WERI-Rb-1 (cell line): ENCODE data around the gene CHL1.

Experiments used
- DNase-seq: peaks from one replicate; pipeline ENCODE4 v3.0.0-alpha.2; 2020
- H3K27ac ChIP-seq: fragments of 250-450 bp; sonication (Bioruptor Pico); 2 replicates; pipeline ENCODE4 v1.5.1; 2020; ENCODE audit warnings: mild to moderate bottlenecking, moderate library complexity
- H3K27me3 ChIP-seq: fragments of 250-450 bp; sonication (Bioruptor Pico); 2 replicates; pipeline ENCODE4 v1.5.1; 2021; ENCODE audit warnings: mild to moderate bottlenecking, low read depth, moderate library complexity; ENCODE audit not compliant: insufficient read depth, severe bottlenecking
- H3K36me3 ChIP-seq: fragments of 250-450 bp; sonication (Bioruptor Pico); 2 replicates; pipeline ENCODE4 v1.5.1; 2020; ENCODE audit warnings: mild to moderate bottlenecking, moderate library complexity
- H3K4me3 ChIP-seq: 2 replicates; pipeline ENCODE4 v1.5.1; 2011; ENCODE audit warnings: low read depth, mild to moderate bottlenecking, control low read depth, low read length
- H3K9me3 ChIP-seq: fragments of 250-450 bp; sonication (Bioruptor Pico); 2 replicates; pipeline ENCODE4 v1.5.1; 2021; ENCODE audit warnings: mild to moderate bottlenecking, moderate library complexity; ENCODE audit not compliant: severe bottlenecking
- TF ChIP-seq, protein P1 (sequence below): IDR thresholded peaks from 2 replicates; pipeline ENCODE4 v1.5.1; 2011; ENCODE audit warnings: low read depth, mild to moderate bottlenecking, control low read depth, inconsistent platforms, low read length

The CHL1 gene

DNA sequence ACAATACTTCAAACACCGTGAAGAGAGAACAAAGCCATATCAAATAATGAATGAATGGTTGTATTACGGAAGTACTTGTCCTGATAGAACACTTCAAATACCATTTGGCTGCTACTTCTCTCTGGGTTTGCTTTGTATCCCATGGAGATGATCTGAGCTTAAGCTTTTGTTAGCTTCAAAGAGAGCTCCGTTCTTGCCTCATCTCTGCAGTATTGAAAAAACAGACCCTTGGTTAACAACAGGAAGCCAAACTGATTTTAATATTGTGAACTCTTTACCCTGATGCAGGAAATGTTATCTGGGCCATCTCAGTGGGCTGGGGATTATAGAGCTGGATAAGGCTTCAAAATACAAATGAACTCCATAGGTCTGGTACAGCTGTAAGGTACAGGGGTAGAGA lies 101.0 kb downstream of the CHL1 start:
- no peak overlapping the region for H3K4me3 ChIP-seq
- no peaks in the 10 kb centered on the region for H3K27me3 ChIP-seq
- no peak overlapping the region for H3K27ac ChIP-seq
- H3K36me3 ChIP-seq = no peaks in the 10 kb centered on the region
- TF ChIP-seq, protein P1, sequence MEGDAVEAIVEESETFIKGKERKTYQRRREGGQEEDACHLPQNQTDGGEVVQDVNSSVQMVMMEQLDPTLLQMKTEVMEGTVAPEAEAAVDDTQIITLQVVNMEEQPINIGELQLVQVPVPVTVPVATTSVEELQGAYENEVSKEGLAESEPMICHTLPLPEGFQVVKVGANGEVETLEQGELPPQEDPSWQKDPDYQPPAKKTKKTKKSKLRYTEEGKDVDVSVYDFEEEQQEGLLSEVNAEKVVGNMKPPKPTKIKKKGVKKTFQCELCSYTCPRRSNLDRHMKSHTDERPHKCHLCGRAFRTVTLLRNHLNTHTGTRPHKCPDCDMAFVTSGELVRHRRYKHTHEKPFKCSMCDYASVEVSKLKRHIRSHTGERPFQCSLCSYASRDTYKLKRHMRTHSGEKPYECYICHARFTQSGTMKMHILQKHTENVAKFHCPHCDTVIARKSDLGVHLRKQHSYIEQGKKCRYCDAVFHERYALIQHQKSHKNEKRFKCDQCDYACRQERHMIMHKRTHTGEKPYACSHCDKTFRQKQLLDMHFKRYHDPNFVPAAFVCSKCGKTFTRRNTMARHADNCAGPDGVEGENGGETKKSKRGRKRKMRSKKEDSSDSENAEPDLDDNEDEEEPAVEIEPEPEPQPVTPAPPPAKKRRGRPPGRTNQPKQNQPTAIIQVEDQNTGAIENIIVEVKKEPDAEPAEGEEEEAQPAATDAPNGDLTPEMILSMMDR = no peak
- DNase-seq = no peak
- no peaks in the 10 kb centered on the region for H3K9me3 ChIP-seq

DNA sequence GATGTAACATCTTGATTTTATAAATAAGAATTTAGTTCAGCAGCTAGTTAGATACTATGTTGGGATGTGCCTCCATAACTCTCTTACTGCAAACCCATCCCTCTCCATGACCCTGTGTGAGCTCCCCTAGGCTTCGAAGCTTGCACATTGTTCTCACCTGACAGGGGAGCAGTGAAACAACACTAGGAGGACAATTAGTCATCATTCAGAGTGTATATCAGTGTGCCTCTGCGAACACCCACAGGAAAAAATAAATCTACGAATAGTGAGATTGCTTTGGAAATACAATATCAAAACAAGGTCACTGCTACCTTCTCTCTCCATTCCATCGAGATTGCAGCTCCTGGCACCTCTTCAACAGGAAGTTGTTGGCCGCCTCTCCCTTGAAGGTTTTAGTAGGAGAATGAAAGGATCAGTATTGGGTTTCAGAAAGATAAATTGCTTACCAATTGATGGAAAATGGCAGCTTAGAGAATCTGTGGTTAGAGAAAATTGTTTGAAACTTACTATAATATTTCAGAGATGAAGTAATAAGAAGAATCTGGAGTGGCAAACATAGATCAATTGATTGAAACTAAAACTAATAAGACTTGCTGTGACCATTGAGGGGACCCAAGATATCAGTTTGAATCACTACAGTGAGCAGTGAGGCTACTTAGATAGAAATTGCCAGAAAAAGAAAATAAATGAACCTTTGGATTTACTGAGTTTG lies 103.2 kb downstream of the CHL1 start:
- no peaks in the 10 kb centered on the region for H3K36me3 ChIP-seq
- no peaks in the 10 kb centered on the region for H3K27me3 ChIP-seq
- H3K27ac ChIP-seq = no peak overlapping the region
- H3K9me3 ChIP-seq = no peaks in the 10 kb centered on the region
- H3K4me3 ChIP-seq = no peak overlapping the region
- TF ChIP-seq, protein P1 = no peak
- DNase-seq = no peak

DNA sequence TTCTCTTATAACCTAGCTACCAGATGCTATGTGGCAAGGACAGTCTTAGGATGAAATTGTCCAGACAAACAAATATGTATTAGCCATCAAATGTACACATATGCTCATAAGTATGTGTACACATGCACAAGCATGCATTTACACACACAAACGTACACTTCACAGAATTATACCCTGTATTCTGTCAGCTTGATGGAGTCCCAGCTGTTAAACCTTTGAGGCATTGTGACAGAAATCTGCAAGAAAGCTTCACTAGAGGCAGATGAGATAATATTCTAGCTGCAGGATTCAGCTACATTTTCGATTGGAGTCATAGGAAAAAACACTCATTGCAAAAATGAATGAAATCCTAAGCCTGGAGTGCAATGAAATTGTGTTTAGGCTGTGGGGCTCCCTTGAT lies 110.6 kb downstream of the CHL1 start:
- TF ChIP-seq, protein P1 = no peak

GRCh38 chr3:308597-309321 lies 112.2 kb downstream of the CHL1 start:
- TF ChIP-seq, protein P1 = no peak
- H3K36me3 ChIP-seq = no peaks in the 10 kb centered on the region
- DNase-seq = no peak
- no peaks in the 10 kb centered on the region for H3K9me3 ChIP-seq
- no peak overlapping the region for H3K4me3 ChIP-seq
- no peaks in the 10 kb centered on the region for H3K27me3 ChIP-seq
- H3K27ac ChIP-seq = no peak overlapping the region

More for the DNA sequence above, 110.6 kb downstream of the CHL1 start:
- H3K36me3 ChIP-seq = no peaks in the 10 kb centered on the region
- DNase-seq = no peak
- no peak overlapping the region for H3K27ac ChIP-seq
- no peaks in the 10 kb centered on the region for H3K27me3 ChIP-seq
- no peak overlapping the region for H3K4me3 ChIP-seq
- no peaks in the 10 kb centered on the region for H3K9me3 ChIP-seq

DNA sequence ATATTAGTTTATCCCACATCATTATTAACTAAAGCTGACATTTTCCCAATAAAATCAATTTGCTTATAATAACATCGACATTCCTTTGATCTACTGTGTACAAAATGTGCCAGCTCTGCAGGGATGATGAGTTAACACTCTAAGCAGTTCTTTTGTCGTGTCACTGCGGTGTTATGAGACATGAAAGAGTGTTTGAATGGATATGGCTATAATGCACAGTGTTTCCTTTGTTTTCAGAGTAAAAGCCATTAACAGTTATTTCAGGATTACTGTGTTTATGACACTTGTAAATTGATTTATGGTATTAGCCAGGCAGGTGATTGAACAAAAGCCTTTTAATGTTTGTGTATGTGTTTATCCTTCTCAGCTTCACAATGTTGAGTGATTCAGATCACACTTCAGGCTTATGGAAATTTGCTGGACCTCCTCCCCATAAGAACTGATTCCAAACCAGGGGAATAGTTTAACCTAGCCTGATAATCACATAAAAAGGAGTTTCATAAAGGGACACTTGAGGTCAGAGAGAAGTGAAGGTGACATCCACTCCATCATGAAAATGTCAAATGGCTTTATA lies 115.7 kb downstream of the CHL1 start:
- Histone ChIP-seq H3K36me3 (no peaks in the 10 kb centered on the region), H3K27ac (no peak overlapping the region), H3K4me3 (no peak overlapping the region), H3K27me3 (no peaks in the 10 kb centered on the region), H3K9me3 (no peaks in the 10 kb centered on the region)
- TF ChIP-seq, protein P1 = no peak
- no peak for DNase-seq
